DND-41 (cell line): Measurements from ENCODE around the gene FERMT2.

Experiments
- CTCF ChIP-seq: IDR thresholded peaks from 2 replicates; pipeline ENCODE4 v1.5.1; 2012; ENCODE audit warnings: borderline replicate concordance, low read length, moderate library complexity, mild to moderate bottlenecking; ENCODE audit not compliant: poor library complexity, severe bottlenecking; ENCODE audit errors: extremely low read depth
- EZH2 ChIP-seq: IDR thresholded peaks from 3 replicates; pipeline ENCODE4 v1.6.1; 2012; ENCODE audit warnings: borderline replicate concordance, low read depth, mild to moderate bottlenecking, moderate library complexity, low read length, inconsistent platforms; ENCODE audit not compliant: severe bottlenecking

- TF ChIP-seq CTCF (no peak), EZH2 (no peak)
Observed at GRCh38 chr14:52873065-52873464, 77.8 kb downstream of the FERMT2 start.
